Adrenal gland (tissue), 5 donors: ENCODE measurements around the gene UNC5C.

ENCODE experiments used
- POLR2A ChIP-seq, 2 donors: fragments of 450-650 bp; IDR thresholded peaks; one replicate each; pipeline ENCODE4 v1.6.1; 2017; ENCODE audit warnings: antibody characterized with exemption in 2 of 2, mild to moderate bottlenecking in 2 of 2, moderate library complexity in 1 of 2
- TF ChIP-seq, protein P1 (sequence below), 6 experiments: fragments of 450-650 bp in 4 of 6; fragments of 200-600 bp in 2 of 6; sonication (generic) in 1 of 6; IDR thresholded peaks; 1 replicate in 5 of 6; 2 replicates in 1 of 6; pipeline versions ENCODE4 v1.5.1 to v1.8.0; 2016 to 2021; ENCODE audit warnings: antibody characterized with exemption in 6 of 6, mild to moderate bottlenecking in 2 of 6, moderate library complexity in 1 of 6
- donor health status: DM: no; HTN: no; CAD: no.

DNA sequence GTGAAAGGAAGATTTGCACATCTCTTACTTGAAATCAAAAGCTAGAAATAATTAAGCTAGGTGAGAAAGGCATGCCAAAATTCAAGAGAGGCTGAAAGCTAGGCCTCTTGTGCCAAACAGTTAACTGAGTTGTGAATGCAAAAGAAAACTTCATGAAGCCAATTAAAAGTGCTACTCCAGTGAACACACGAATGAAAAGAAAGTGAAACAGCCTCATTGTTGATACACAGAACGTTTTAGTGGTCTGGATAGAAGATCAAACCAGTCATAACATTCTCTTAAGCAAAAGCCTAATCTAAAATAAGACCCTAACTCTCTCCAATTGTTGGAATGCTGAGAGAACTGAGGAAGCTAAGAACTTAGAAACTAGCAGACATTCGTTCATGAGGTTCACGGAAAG, 122.3 kb downstream of the UNC5C start:
- TF ChIP-seq, protein P1, sequence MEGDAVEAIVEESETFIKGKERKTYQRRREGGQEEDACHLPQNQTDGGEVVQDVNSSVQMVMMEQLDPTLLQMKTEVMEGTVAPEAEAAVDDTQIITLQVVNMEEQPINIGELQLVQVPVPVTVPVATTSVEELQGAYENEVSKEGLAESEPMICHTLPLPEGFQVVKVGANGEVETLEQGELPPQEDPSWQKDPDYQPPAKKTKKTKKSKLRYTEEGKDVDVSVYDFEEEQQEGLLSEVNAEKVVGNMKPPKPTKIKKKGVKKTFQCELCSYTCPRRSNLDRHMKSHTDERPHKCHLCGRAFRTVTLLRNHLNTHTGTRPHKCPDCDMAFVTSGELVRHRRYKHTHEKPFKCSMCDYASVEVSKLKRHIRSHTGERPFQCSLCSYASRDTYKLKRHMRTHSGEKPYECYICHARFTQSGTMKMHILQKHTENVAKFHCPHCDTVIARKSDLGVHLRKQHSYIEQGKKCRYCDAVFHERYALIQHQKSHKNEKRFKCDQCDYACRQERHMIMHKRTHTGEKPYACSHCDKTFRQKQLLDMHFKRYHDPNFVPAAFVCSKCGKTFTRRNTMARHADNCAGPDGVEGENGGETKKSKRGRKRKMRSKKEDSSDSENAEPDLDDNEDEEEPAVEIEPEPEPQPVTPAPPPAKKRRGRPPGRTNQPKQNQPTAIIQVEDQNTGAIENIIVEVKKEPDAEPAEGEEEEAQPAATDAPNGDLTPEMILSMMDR (IDR thresholded peaks at IDR 0.05): no peak
- no peak for TF ChIP-seq POLR2A (IDR thresholded peaks at IDR 0.05)
